Measurements from ENCODE around the gene ANO10. TPM values are rescaled to one million over a fixed set of nuclear protein-coding genes. Genes with fewer than 3 reads are reported as not detected.
"Not testable (repeated sequence)": the region's sequence is repeated elsewhere in the genome, so short reads cannot be mapped to it uniquely, and the experiment has no call there.

The ANO10 gene
- total and polyA plus RNA-seq, 2 donors (not counting 1 experiment from before 2014, with no cell fraction given) = 1.9 to 10.6 TPM

- ChIA-PET POLR2A (no interaction called here), CTCF (no interaction called here)
- ATAC-seq (ENCODE audit: low read depth) = no peak
- H3K4me1 ChIP-seq (ENCODE audit: control insufficient read depth in 2 of 2, insufficient read depth in 2 of 2, low read length in 2 of 2) = no peaks in the 10 kb centered on the region
- Mint-ChIP-seq H3K9me3 (ENCODE audit: insufficient read depth) (peaks cover 9% of the 10 kb centered on the region), H3K27ac (no peak overlapping the region), H3K4me3 (no peak overlapping the region), H3K4me1 (no peaks in the 10 kb centered on the region), H3K27me3 (peaks cover 15% of the 10 kb centered on the region)
- no peaks in the 10 kb centered on the region for H3K27me3 ChIP-seq (replicated peaks in 1 of 4; ENCODE audit: control extremely low read depth in 1 of 4, control insufficient read depth in 3 of 4, insufficient read depth in 4 of 4, low read length in 3 of 4)
- no peak overlapping the region for H3K4me2 ChIP-seq (replicated peaks; ENCODE audit: low read depth, low read length, poor library complexity, severe bottlenecking)
- peaks cover 0 to 8% (median 0%) of the 10 kb centered on the region in 3 donors for H3K9me3 ChIP-seq (ENCODE audit: control extremely low read depth in 1 of 3, control insufficient read depth in 2 of 3, insufficient read depth in 1 of 3, low read length in 2 of 3)
- no peak overlapping the region for H3K27ac ChIP-seq (ENCODE audit: low read length in 2 of 2)
- no peak overlapping the region for H3K9ac ChIP-seq (ENCODE audit: low read length)
- H3K4me3 ChIP-seq (ENCODE audit: control extremely low read depth in 1 of 5, extremely low read depth in 1 of 5, insufficient read depth in 1 of 5, low read depth in 2 of 5, low read length in 4 of 5) = no peak overlapping the region
- TF ChIP-seq EZH2 (IDR thresholded peaks at IDR 0.05; ENCODE audit: borderline replicate concordance, insufficient read depth, low read depth, low read length, poor library complexity, severe bottlenecking) (no peak), CTCF (IDR thresholded peaks at IDR 0.05) (no peak)
- H4K20me1 ChIP-seq (ENCODE audit: control insufficient read depth, insufficient read depth, low read length, poor library complexity, severe bottlenecking) = no peaks in the 10 kb centered on the region
- H3K79me2 ChIP-seq (ENCODE audit: control insufficient read depth, insufficient read depth, low read length) = no peaks in the 10 kb centered on the region
- no peaks in the 10 kb centered on the region for H3K36me3 ChIP-seq (replicated peaks in 1 of 2; ENCODE audit: control extremely low read depth in 1 of 2, control insufficient read depth in 1 of 2, extremely low read depth in 1 of 2, insufficient read depth in 2 of 2, low read length in 1 of 2)
- intact Hi-C loops (cut with micrococcal nuclease) = no loop called here
- DNase-seq = no peak
- no peak overlapping the region for H2AFZ ChIP-seq (ENCODE audit: insufficient read depth, low read depth, low read length, poor library complexity, severe bottlenecking)
- WGBS (ENCODE audit: insufficient coverage) = 94% methylated on average over 2 of the region's 2 CpGs
Measured at GRCh38 chr3:43461345-43461744, 160.5 kb downstream of the ANO10 start.

- H3K9me3 Mint-ChIP-seq (ENCODE audit: insufficient read depth); H3K4me3 ChIP-seq (ENCODE audit: control extremely low read depth in 1 of 5, extremely low read depth in 1 of 5, insufficient read depth in 1 of 5, low read depth in 2 of 5, low read length in 4 of 5); H3K79me2 ChIP-seq (ENCODE audit: control insufficient read depth, insufficient read depth, low read length); H3K4me1 Mint-ChIP-seq; H3K27me3 ChIP-seq (replicated peaks in 1 of 4; ENCODE audit: control extremely low read depth in 1 of 4, control insufficient read depth in 3 of 4, insufficient read depth in 4 of 4, low read length in 3 of 4); H3K36me3 ChIP-seq (replicated peaks in 1 of 2; ENCODE audit: control extremely low read depth in 1 of 2, control insufficient read depth in 1 of 2, extremely low read depth in 1 of 2, insufficient read depth in 2 of 2, low read length in 1 of 2); DNase-seq; H3K4me3 Mint-ChIP-seq; H3K4me1 ChIP-seq (ENCODE audit: control insufficient read depth in 2 of 2, insufficient read depth in 2 of 2, low read length in 2 of 2); H3K9me3 ChIP-seq (ENCODE audit: control extremely low read depth in 1 of 3, control insufficient read depth in 2 of 3, insufficient read depth in 1 of 3, low read length in 2 of 3); intact Hi-C loops (cut with micrococcal nuclease); H2AFZ ChIP-seq (ENCODE audit: insufficient read depth, low read depth, low read length, poor library complexity, severe bottlenecking); H3K4me2 ChIP-seq (replicated peaks; ENCODE audit: low read depth, low read length, poor library complexity, severe bottlenecking); H3K9ac ChIP-seq (ENCODE audit: low read length); H4K20me1 ChIP-seq (ENCODE audit: control insufficient read depth, insufficient read depth, low read length, poor library complexity, severe bottlenecking); CTCF ChIA-PET; POLR2A ChIA-PET; H3K27me3 Mint-ChIP-seq; H3K27ac ChIP-seq (ENCODE audit: low read length in 2 of 2); H3K27ac Mint-ChIP-seq; ATAC-seq (ENCODE audit: low read depth): not testable (repeated sequence)
- whole genome bisulfite sequencing (ENCODE audit: insufficient coverage) = no CpG with 5 or more reads among the region's 1 CpG
Measured at GRCh38 chr3:43457038-43457437, 164.8 kb downstream of the ANO10 start.

Data from B cell (primary cell).